DOHH2 (cell line): ENCODE measurements around the gene C17orf58.

Source experiments
- H3F3A ChIP-seq: fragments of 200-600 bp; sonication (generic), shearing (Covaris generic); 2 replicates; pipeline ENCODE4 v1.6.0; 2016; ENCODE audit warnings: antibody characterized with exemption, mild to moderate bottlenecking; ENCODE audit not compliant: control insufficient read depth, insufficient read depth
- H3K27ac ChIP-seq: fragments of 200-600 bp; sonication (generic); 2 replicates; pipeline ENCODE4 v1.5.1; 2014; ENCODE audit warnings: low read depth, mild to moderate bottlenecking, low read length, moderate library complexity
- H3K27me3 ChIP-seq: fragments of 200-600 bp; sonication (generic); 2 replicates; pipeline ENCODE4 v1.6.1; 2014; ENCODE audit warnings: mild to moderate bottlenecking, low read length, mixed read lengths; ENCODE audit not compliant: control insufficient read depth
- H3K36me3 ChIP-seq: fragments of 200-600 bp; sonication (generic); 2 replicates; pipeline ENCODE4 v1.6.1; 2014; ENCODE audit warnings: mild to moderate bottlenecking, low read length, moderate library complexity, mixed read lengths; ENCODE audit not compliant: control insufficient read depth
- H3K4me1 ChIP-seq: fragments of 200-600 bp; sonication (generic); 2 replicates; pipeline ENCODE4 v1.6.1; 2014; ENCODE audit warnings: mild to moderate bottlenecking, low read length, mixed read lengths; ENCODE audit not compliant: control insufficient read depth
- H3K4me2 ChIP-seq: fragments of 200-600 bp; sonication (generic); 2 replicates; pipeline ENCODE4 v1.6.0; 2014; ENCODE audit warnings: mild to moderate bottlenecking, low read length, moderate library complexity
- H3K4me3 ChIP-seq: fragments of 200-600 bp; sonication (generic); 2 replicates; pipeline ENCODE4 v1.5.1; 2014; ENCODE audit warnings: mild to moderate bottlenecking, low read length, mixed read lengths
- H3K79me2 ChIP-seq: fragments of 200-600 bp; sonication (generic); 2 replicates; pipeline ENCODE4 v1.6.1; 2014; ENCODE audit warnings: mild to moderate bottlenecking, low read length, mixed read lengths; ENCODE audit not compliant: control insufficient read depth
- H3K9me2 ChIP-seq: fragments of 200-600 bp; sonication (generic); replicated peaks from 2 replicates; pipeline ENCODE4 v1.6.1; 2014; ENCODE audit warnings: mild to moderate bottlenecking, low read length, mixed read lengths; ENCODE audit not compliant: control insufficient read depth
- H3K9me3 ChIP-seq: fragments of 200-600 bp; sonication (generic); 2 replicates; pipeline ENCODE4 v1.6.1; 2014; ENCODE audit warnings: antibody characterized with exemption, low read length, mixed read lengths; ENCODE audit not compliant: control insufficient read depth, insufficient read depth
- H4K20me1 ChIP-seq: fragments of 200-600 bp; sonication (generic); 2 replicates; pipeline ENCODE4 v1.6.0; 2014; ENCODE audit warnings: low read depth, mild to moderate bottlenecking, antibody characterized with exemption, low read length, moderate library complexity; ENCODE audit not compliant: control insufficient read depth, insufficient read depth
- CTCF ChIP-seq: fragments of 200-600 bp; sonication (generic); IDR thresholded peaks from one replicate; pipeline ENCODE4 v1.5.1; 2014; ENCODE audit warnings: antibody characterized with exemption, mild to moderate bottlenecking, low read depth, low read length; ENCODE audit not compliant: poor library complexity, severe bottlenecking
- EZH2phosphoT487 ChIP-seq: fragments of 200-600 bp; sonication (generic); IDR thresholded peaks from 2 replicates; pipeline ENCODE4 v1.6.1; 2017; ENCODE audit warnings: borderline replicate concordance, mild to moderate bottlenecking, antibody characterized with exemption, low read length, moderate library complexity, mixed read lengths

Gene C17orf58

GRCh38 chr17:67993153-67993997, 2.9 kb downstream of the C17orf58 start:
- Histone ChIP-seq H3K9me2 (no peaks in the 10 kb centered on the region), H3F3A (peaks cover 24% of the 10 kb centered on the region), H4K20me1 (no peaks in the 10 kb centered on the region), H3K36me3 (peaks cover 3% of the 10 kb centered on the region; the same call in 1 of the 2 replicates), H3K4me1 (peaks cover 36% of the 10 kb centered on the region), H3K4me3 (peak overlapping the region; percentile 95), H3K4me2 (peak overlapping the region; percentile 99), H3K27ac (peak overlapping the region; percentile 67), H3K79me2 (no peaks in the 10 kb centered on the region; the same call in 1 of the 2 replicates), H3K9me3 (no peaks in the 10 kb centered on the region), H3K27me3 (peaks cover 24% of the 10 kb centered on the region)
- TF ChIP-seq EZH2phosphoT487 (no peak), CTCF (no peak)

- peak overlapping the region; percentile 87 for H3K4me3 ChIP-seq
- H3K9me2 ChIP-seq = no peaks in the 10 kb centered on the region
- no peaks in the 10 kb centered on the region for H4K20me1 ChIP-seq
- peaks cover 24% of the 10 kb centered on the region for H3K27me3 ChIP-seq
- no peaks in the 10 kb centered on the region; the same call in 1 of the 2 replicates for H3K79me2 ChIP-seq
- H3K27ac ChIP-seq = peak overlapping the region; percentile 41; the same call in 1 of the 2 replicates
- peaks cover 24% of the 10 kb centered on the region for H3F3A ChIP-seq
- peak overlapping the region; percentile 71 for H3K4me2 ChIP-seq
- H3K36me3 ChIP-seq = peaks cover 3% of the 10 kb centered on the region; the same call in 1 of the 2 replicates
- H3K9me3 ChIP-seq = no peaks in the 10 kb centered on the region
- TF ChIP-seq CTCF (no peak), EZH2phosphoT487 (no peak)
- H3K4me1 ChIP-seq = peaks cover 36% of the 10 kb centered on the region
These were observed 3.6 kb downstream of the C17orf58 start for GRCh38 chr17:67992548-67993152.

- peaks cover 13% of the 10 kb centered on the region for H3K27me3 ChIP-seq
- H3F3A ChIP-seq = peaks cover 24% of the 10 kb centered on the region
- H4K20me1 ChIP-seq = no peaks in the 10 kb centered on the region
- peaks cover 28% of the 10 kb centered on the region for H3K4me1 ChIP-seq
- peaks cover 3% of the 10 kb centered on the region; the same call in 1 of the 2 replicates for H3K36me3 ChIP-seq
- no peak overlapping the region for H3K27ac ChIP-seq
- TF ChIP-seq CTCF (no peak), EZH2phosphoT487 (no peak)
- no peaks in the 10 kb centered on the region; the same call in 1 of the 2 replicates for H3K79me2 ChIP-seq
- no peaks in the 10 kb centered on the region for H3K9me3 ChIP-seq
- H3K4me2 ChIP-seq = no peak overlapping the region
- H3K9me2 ChIP-seq = no peaks in the 10 kb centered on the region
- no peak overlapping the region for H3K4me3 ChIP-seq
These were observed 5.4 kb downstream of the C17orf58 start for GRCh38 chr17:67990909-67991308.
